HCT116 (cell line): ENCODE results near the gene SYCP2. TPM values are rescaled to one million over a fixed set of nuclear protein-coding genes. Genes with fewer than 3 reads are reported as not detected.

Source experiments
- ATAC-seq: fragments of 200-7000 bp; cut with Tn5 transposase; 2 replicates; pipeline ENCODE4 v1.9.1; 2020; ENCODE audit warnings: mild to moderate bottlenecking, moderate library complexity
- BruUV-seq: library from RNA; stranded (reverse); fragments of 400-500 nt; replicated peaks from 2 replicates; lab custom pipeline; 2021; lab: Mats Ljungman, UMichigan
- CTCF ChIA-PET: fragments of 300-600 bp; sonication (Branson Sonifier 250); formaldehyde crosslinking; loops from one replicate; lab custom pipeline; 2021; ENCODE audit warnings: antibody characterized with exemption; lab: Charles Lee
- POLR2A ChIA-PET: fragments of 300-600, 350-600 bp; sonication (Branson Sonifier 250); formaldehyde crosslinking; loops from one replicate; lab custom pipeline; 2021; ENCODE audit warnings: antibody characterized with exemption; lab: Charles Lee
- RAD21 ChIA-PET, 2 experiments: fragments of 300-600 bp; sonication (Branson Sonifier 250); formaldehyde crosslinking; loops; one replicate each; lab custom pipeline; 2023; ENCODE audit warnings: low total read pairs in 2 of 2; ENCODE audit not compliant: uncharacterized antibody in 2 of 2, unreplicated experiment in 2 of 2, low non-redundant PET in 1 of 2; lab: Charles Lee
- DNase-seq: peaks from one replicate; pipeline ENCODE4 v3.0.0-alpha.2; 2010; ENCODE audit warnings: low read depth, low spot score
- H2AFZ ChIP-seq: fragments of 200-600 bp; shearing (Covaris generic), sonication (generic); 2 replicates; pipeline ENCODE4 v1.6.1; 2017; ENCODE audit warnings: low read depth, mixed run types, mixed read lengths, antibody characterized with exemption, low read length; ENCODE audit not compliant: poor library complexity, severe bottlenecking
- H3K27ac ChIP-seq: 2 replicates; pipeline ENCODE4 v1.5.1; 2012; ENCODE audit warnings: low read depth, low read length
- H3K27me3 ChIP-seq: fragments of 200-600 bp; sonication (generic); 2 replicates; pipeline ENCODE4 v1.6.1; 2016; ENCODE audit warnings: mixed run types, low read length, mixed read lengths; ENCODE audit not compliant: insufficient read depth
- H3K36me3 ChIP-seq, 2 experiments: fragments of 200-500 bp in 1 of 2; fragments of 200-600 bp in 1 of 2; sonication (Bioruptor generic) in 1 of 2; sonication (generic) in 1 of 2; 2 replicates each; pipeline versions ENCODE4 v1.5.1 to v1.6.1; 2014 to 2016; ENCODE audit warnings: low read length in 2 of 2, inconsistent platforms in 1 of 2, mixed read lengths in 1 of 2, mixed run types in 1 of 2; ENCODE audit not compliant: insufficient read depth in 2 of 2, control insufficient read depth in 1 of 2
- H3K4me1 ChIP-seq, 2 experiments: fragments of 200-600 bp in 1 of 2; sonication (generic) in 1 of 2; 2 replicates each; pipeline versions ENCODE4 v1.5.1 to v1.6.1; 2012 to 2017; ENCODE audit warnings: low read length in 2 of 2, inconsistent platforms in 1 of 2, mild to moderate bottlenecking in 1 of 2, mixed read lengths in 1 of 2, mixed run types in 1 of 2, moderate library complexity in 1 of 2; ENCODE audit not compliant: insufficient read depth in 2 of 2, control insufficient read depth in 1 of 2
- H3K4me2 ChIP-seq: fragments of 200-600 bp; sonication (generic); 2 replicates; pipeline ENCODE4 v1.6.1; 2017; ENCODE audit warnings: mixed run types, low read length, mixed read lengths
- H3K4me3 ChIP-seq, 2 experiments: fragments of 200-600 bp in 1 of 2; sonication (generic) in 1 of 2; replicated peaks in 1 of 2; 2 replicates each; pipeline ENCODE4 v1.5.1; 2011 to 2016; ENCODE audit warnings: low read length in 2 of 2, control low read depth in 1 of 2, low read depth in 1 of 2, mild to moderate bottlenecking in 1 of 2, mixed read lengths in 1 of 2, mixed run types in 1 of 2
- H3K79me2 ChIP-seq: fragments of 200-600 bp; sonication (generic); 2 replicates; pipeline ENCODE4 v1.6.1; 2017; ENCODE audit warnings: mild to moderate bottlenecking, mixed run types, low read length, moderate library complexity, mixed read lengths; ENCODE audit not compliant: insufficient read depth
- H3K9ac ChIP-seq: fragments of 200-600 bp; sonication (generic); 2 replicates; pipeline ENCODE4 v1.6.1; 2016; ENCODE audit warnings: low read length, mixed read lengths
- H3K9me2 ChIP-seq: fragments of 200-600 bp; sonication (generic), shearing (Covaris generic); 2 replicates; pipeline ENCODE4 v1.6.1; 2017; ENCODE audit warnings: mixed run types, mild to moderate bottlenecking, moderate library complexity; ENCODE audit not compliant: insufficient read depth
- H3K9me3 ChIP-seq, 2 experiments: fragments of 200-500 bp in 1 of 2; fragments of 200-600 bp in 1 of 2; sonication (Bioruptor generic) in 1 of 2; sonication (generic) in 1 of 2; 2 replicates each; pipeline ENCODE4 v1.6.1; 2014 to 2017; ENCODE audit warnings: low read length in 2 of 2, mixed read lengths in 2 of 2, inconsistent platforms in 1 of 2, low read depth in 1 of 2, mild to moderate bottlenecking in 1 of 2, mixed run types in 1 of 2, moderate library complexity in 1 of 2; ENCODE audit not compliant: control insufficient read depth in 1 of 2, insufficient read depth in 1 of 2
- H4K20me1 ChIP-seq: fragments of 200-600 bp; sonication (generic), shearing (Covaris generic); 2 replicates; pipeline ENCODE4 v1.6.1; 2017; ENCODE audit warnings: mixed run types, mild to moderate bottlenecking, moderate library complexity; ENCODE audit not compliant: insufficient read depth
- ATF3 ChIP-seq: IDR thresholded peaks from 2 replicates; pipeline ENCODE4 v1.6.1; 2012
- CBX3 ChIP-seq: IDR thresholded peaks from 2 replicates; pipeline ENCODE4 v1.6.1; 2012; ENCODE audit warnings: low read depth
- CEBPB ChIP-seq: IDR thresholded peaks from 2 replicates; pipeline ENCODE4 v1.6.1; 2012; ENCODE audit warnings: low read depth
- CTCF ChIP-seq, 3 experiments: fragments of 200-600 bp in 1 of 3; sonication (generic) in 1 of 3; IDR thresholded peaks in 2 of 3; conservative IDR thresholded peaks in 1 of 3; 2 replicates each; pipeline ENCODE4 v1.5.1; 2012 to 2017; ENCODE audit warnings: low read depth in 2 of 3, low read length in 2 of 3, antibody characterized with exemption in 1 of 3, borderline replicate concordance in 1 of 3, control low read depth in 1 of 3, mild to moderate bottlenecking in 1 of 3, mixed read lengths in 1 of 3, mixed run types in 1 of 3, moderate library complexity in 1 of 3; ENCODE audit not compliant: insufficient read depth in 1 of 3
- EGR1 ChIP-seq: IDR thresholded peaks from 2 replicates; pipeline ENCODE4 v1.6.1; 2012; ENCODE audit warnings: low read depth
- EZH2 ChIP-seq: fragments of 200-600 bp; sonication (generic); IDR thresholded peaks from 2 replicates; pipeline ENCODE4 v1.6.1; 2017; ENCODE audit warnings: antibody characterized with exemption, mixed run types
- EZH2phosphoT487 ChIP-seq: fragments of 200-600 bp; IDR thresholded peaks from 2 replicates; pipeline ENCODE4 v1.6.1; 2018; ENCODE audit warnings: antibody characterized with exemption, borderline replicate concordance
- FOSL1 ChIP-seq: IDR thresholded peaks from 2 replicates; pipeline ENCODE4 v1.6.1; 2012; ENCODE audit warnings: low read depth
- JUND ChIP-seq: IDR thresholded peaks from 2 replicates; pipeline ENCODE4 v1.6.1; 2012
- MAX ChIP-seq: IDR thresholded peaks from 2 replicates; pipeline ENCODE4 v1.6.1; 2012
- RAD21 ChIP-seq: IDR thresholded peaks from 2 replicates; pipeline ENCODE4 v1.6.1; 2012; ENCODE audit warnings: low read depth, mild to moderate bottlenecking
- REST ChIP-seq: IDR thresholded peaks from 2 replicates; pipeline ENCODE4 v1.6.1; 2012; ENCODE audit warnings: low read depth
- SIN3A ChIP-seq: IDR thresholded peaks from 2 replicates; pipeline ENCODE4 v1.6.1; 2012; ENCODE audit warnings: low read depth
- SP1 ChIP-seq: IDR thresholded peaks from 2 replicates; pipeline ENCODE4 v1.6.1; 2012; ENCODE audit warnings: low read depth
- TCF7L2 ChIP-seq: IDR thresholded peaks from 2 replicates; pipeline ENCODE4 v1.7.0; 2011; ENCODE audit warnings: borderline replicate concordance, inconsistent platforms; ENCODE audit not compliant: insufficient read depth, insufficient read length; ENCODE audit errors: extremely low read depth
- YY1 ChIP-seq: IDR thresholded peaks from 2 replicates; pipeline ENCODE4 v1.6.1; 2011; ENCODE audit warnings: low read length, low read depth, moderate library complexity, mild to moderate bottlenecking; ENCODE audit not compliant: insufficient replicate concordance; ENCODE audit errors: extremely low read depth
- intact Hi-C: fragments of 100-400 bp; cut with micrococcal nuclease; formaldehyde crosslinking; loops from 2 replicates; pipeline ENCODE4 v1.10.0; 2022
- total RNA-seq: library from RNA; stranded (reverse); gene quantifications from one replicate; pipeline ENCODE4 v1.2.1, GENCODE V29; 2021; ENCODE audit not compliant: unreplicated experiment

SYCP2 gene
- total RNA-seq, 1 experiment from 2014 or later = 0.59 TPM

- TF ChIP-seq EZH2phosphoT487 = no peak
- TF ChIP-seq FOSL1 = no peak
- TF ChIP-seq CBX3 = no peak
- TF ChIP-seq CEBPB = no peak
- no peak for TF ChIP-seq JUND
- TF ChIP-seq TCF7L2 = no peak
- no peak for TF ChIP-seq EZH2
- TF ChIP-seq SIN3A = no peak
- ChIA-PET POLR2A (no interaction called here), RAD21 (no interaction called here), CTCF (interaction anchor here (1.8 kb wide), 1 partner anchor 18 kb away, joined by 4 read pairs; the partner anchor contains the start of genes FAM217B and PPP1R3D)
- DNase-seq (no peak), ATAC-seq (no peak)
- Histone ChIP-seq H4K20me1 (no peaks in the 10 kb centered on the region), H3K36me3 (no peaks in the 10 kb centered on the region), H3K9me3 (no peaks in the 10 kb centered on the region), H3K4me3 (no peak overlapping the region), H3K4me2 (no peak overlapping the region), H3K4me1 (no peaks in the 10 kb centered on the region), H3K27me3 (peaks cover 27% of the 10 kb centered on the region), H3K79me2 (no peaks in the 10 kb centered on the region), H3K9ac (no peak overlapping the region), H2AFZ (no peak overlapping the region), H3K9me2 (no peaks in the 10 kb centered on the region), H3K27ac (no peak overlapping the region)
- no TSS peak for BruUV-seq
- intact Hi-C loops = no loop called here
Observed at GRCh38 chr20:59958626-59959025, 25.2 kb upstream of the SYCP2 start.

- H3K27me3 ChIP-seq = peaks cover 27% of the 10 kb centered on the region
- no peaks in the 10 kb centered on the region for H3K9me3 ChIP-seq
- RAD21 ChIA-PET = no interaction called here
- no peaks in the 10 kb centered on the region for H3K36me3 ChIP-seq
- CTCF ChIA-PET = interaction anchor here (1.8 kb wide), 1 partner anchor 18 kb away, joined by 4 read pairs; the partner anchor contains the start of genes FAM217B and PPP1R3D
- no peak within 1 kb of the TSS for H3K4me3 ChIP-seq
- POLR2A ChIA-PET = no interaction called here
- no peaks in the 10 kb centered on the region for H3K4me1 ChIP-seq
- DNase-seq (no peak), ATAC-seq (no peak)
- intact Hi-C loops = no loop called here
- BruUV-seq = no TSS peak
- H3K79me2 ChIP-seq = no peaks in the 10 kb centered on the region
- H3K4me2 ChIP-seq = no peak within 1 kb of the TSS
- no peak within 1 kb of the TSS for H3K27ac ChIP-seq
- H3K9me2 ChIP-seq = no peaks in the 10 kb centered on the region
- H2AFZ ChIP-seq = no peak within 1 kb of the TSS
- H3K9ac ChIP-seq = no peak within 1 kb of the TSS
- no peaks in the 10 kb centered on the region for H4K20me1 ChIP-seq
- TF ChIP-seq EZH2 (no peak), FOSL1 (no peak), REST (no peak), ATF3 (no peak), CTCF (IDR thresholded peaks at IDR 0.05 in 2 of 3, conservative IDR thresholded peaks at IDR 0.05 in 1 of 3; ENCODE audit: borderline replicate concordance in 1 of 3, insufficient read depth in 1 of 3, low read depth in 2 of 3, low read length in 2 of 3) (no peak), YY1 (no peak), MAX (no peak), CBX3 (no peak), SP1 (no peak), EGR1 (no peak), RAD21 (no peak)
Observed at GRCh38 chr20:59958123-59958522, 24.7 kb upstream of the SYCP2 start, which contains the start of gene CDH26. Gene CDH26 (plus strand): TSS chr20:59958423. CDS start chr20:59958727, 304 bp downstream.
